GM12891 (cell line): Measurements from ENCODE around the gene EFL1.

Experiments used
- POLR2A ChIP-seq: IDR thresholded peaks from 2 replicates; pipeline ENCODE4 v1.6.1; 2011; ENCODE audit warnings: low read depth, low read length, control low read depth
- POLR2AphosphoS5 ChIP-seq: IDR thresholded peaks from 2 replicates; pipeline ENCODE4 v1.6.1; 2011; ENCODE audit warnings: low read depth, low read length, control low read depth
- POU2F2 ChIP-seq: IDR thresholded peaks from 2 replicates; pipeline ENCODE4 v1.6.1; 2011; ENCODE audit warnings: low read depth, mild to moderate bottlenecking, control low read depth, low read length, moderate library complexity
- SPI1 ChIP-seq: IDR thresholded peaks from 2 replicates; pipeline ENCODE4 v1.6.1; 2011; ENCODE audit warnings: low read depth, low read length, control low read depth
- TAF1 ChIP-seq: IDR thresholded peaks from 2 replicates; pipeline ENCODE4 v1.6.1; 2011; ENCODE audit warnings: low read depth, low read length, control low read depth

DNA sequence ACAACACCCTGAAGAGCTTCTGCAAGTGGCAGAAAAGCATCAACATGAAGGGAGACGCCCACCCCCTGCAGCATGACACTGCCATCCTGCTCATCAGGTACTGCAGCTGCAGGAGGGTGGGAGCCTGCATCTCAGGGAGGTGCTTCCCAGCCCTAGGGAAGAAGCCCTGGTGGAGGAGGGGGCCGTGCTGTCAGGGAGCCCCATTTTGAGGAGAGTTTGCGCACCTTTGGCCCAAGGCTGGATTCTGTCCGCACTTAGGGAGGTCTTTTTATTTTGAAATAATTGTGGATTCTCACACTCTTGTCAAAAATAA is 42.2 kb upstream of the EFL1 start:
- TF ChIP-seq POLR2AphosphoS5 = no peak
- TF ChIP-seq SPI1 = no peak
- no peak for TF ChIP-seq POLR2A
- TF ChIP-seq POU2F2 = no peak
- no peak for TF ChIP-seq TAF1
